ENCODE results near the gene SNRNP27.
"Not testable (repeated sequence)": the region's sequence is repeated elsewhere in the genome, so short reads cannot be mapped to it uniquely, and the experiment has no call there.

The SNRNP27 gene, protein sequence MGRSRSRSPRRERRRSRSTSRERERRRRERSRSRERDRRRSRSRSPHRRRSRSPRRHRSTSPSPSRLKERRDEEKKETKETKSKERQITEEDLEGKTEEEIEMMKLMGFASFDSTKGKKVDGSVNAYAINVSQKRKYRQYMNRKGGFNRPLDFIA

DNA sequence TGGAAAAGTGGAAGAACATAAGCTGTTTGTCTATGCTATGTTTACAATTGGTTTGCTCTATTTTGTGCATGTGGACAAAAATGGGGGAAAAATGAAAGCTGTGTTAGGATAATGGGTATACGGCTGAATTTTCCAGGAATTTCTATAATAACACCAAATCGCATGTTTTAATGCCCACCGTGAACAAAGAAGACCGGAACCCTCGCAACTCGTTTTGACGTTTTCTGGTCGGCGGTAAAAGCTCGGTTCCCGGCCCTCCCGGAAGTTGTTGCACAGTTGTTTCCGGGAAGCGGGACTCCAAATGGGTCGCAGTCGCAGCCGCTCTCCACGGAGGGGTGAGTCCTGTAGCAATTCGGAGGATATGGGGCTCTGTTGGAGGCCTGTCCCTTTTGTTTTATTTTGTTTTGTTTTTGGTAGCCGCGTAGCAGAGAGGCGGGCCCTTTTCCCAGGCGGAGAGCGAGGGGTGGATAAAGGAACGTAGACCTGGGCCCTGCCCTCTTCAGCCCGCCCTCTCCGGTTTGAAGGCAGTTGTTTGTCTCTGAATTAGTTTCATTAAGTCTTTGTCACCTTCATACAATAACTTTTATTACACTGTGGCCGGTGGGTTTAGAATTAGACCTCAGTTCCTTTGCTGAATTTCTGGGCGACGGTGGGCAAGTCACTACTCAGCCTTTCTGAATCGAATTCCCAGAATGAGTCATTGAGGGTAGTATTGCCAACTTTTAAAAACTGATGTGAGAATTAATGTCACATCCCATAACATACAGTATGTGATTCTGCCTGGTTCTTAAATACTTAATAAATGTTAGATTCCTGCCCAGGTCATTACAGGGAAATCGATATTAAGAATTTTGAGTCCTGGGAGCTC, at the start of gene SNRNP27:
TSS of gene SNRNP27 (plus strand) at position 273 of the 868 bp plus-strand sequence. CDS start at position 302, 29 bp downstream.
- DNase-seq, result peak; percentile 84

DNA sequence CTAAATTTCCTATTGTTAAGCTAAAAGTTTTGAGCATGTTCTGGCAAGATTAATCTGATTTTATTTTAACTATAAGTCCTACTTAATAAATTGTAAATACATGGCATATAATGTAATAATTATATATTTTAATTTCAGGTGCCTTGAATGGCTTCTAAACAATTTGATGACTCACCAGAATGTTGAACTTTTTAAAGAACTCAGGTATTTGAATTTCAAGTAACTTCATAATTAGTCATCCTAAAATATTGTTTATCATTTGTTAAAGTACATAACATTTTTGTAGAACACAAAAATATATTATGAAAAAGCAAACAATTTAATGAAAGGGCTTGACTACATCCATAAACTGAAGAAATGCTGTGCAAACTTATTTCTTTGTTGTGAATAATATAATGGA, 49.8 kb upstream of the SNRNP27 start:
- DNase-seq, result no peak

DNA sequence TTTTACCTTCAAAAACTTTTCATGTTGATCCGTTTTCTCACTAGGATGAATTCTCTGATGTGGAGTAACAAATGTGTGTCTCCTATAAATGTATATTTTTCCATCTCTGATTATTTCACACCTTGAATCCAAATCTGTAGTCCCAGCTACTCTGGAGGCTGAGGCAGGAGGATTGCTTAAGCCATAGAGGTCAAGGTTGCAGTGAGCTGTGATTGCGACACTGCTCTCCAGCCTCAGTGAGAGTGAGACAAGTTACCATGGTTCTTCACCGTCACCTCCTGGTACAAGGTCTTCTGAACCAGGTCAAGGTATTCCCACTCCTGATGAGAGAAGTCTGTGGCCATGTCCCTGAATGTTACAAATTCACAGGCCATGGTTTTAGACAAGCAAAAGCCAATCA, 49.2 kb upstream of the SNRNP27 start:
- DNase-seq, result no peak

DNA sequence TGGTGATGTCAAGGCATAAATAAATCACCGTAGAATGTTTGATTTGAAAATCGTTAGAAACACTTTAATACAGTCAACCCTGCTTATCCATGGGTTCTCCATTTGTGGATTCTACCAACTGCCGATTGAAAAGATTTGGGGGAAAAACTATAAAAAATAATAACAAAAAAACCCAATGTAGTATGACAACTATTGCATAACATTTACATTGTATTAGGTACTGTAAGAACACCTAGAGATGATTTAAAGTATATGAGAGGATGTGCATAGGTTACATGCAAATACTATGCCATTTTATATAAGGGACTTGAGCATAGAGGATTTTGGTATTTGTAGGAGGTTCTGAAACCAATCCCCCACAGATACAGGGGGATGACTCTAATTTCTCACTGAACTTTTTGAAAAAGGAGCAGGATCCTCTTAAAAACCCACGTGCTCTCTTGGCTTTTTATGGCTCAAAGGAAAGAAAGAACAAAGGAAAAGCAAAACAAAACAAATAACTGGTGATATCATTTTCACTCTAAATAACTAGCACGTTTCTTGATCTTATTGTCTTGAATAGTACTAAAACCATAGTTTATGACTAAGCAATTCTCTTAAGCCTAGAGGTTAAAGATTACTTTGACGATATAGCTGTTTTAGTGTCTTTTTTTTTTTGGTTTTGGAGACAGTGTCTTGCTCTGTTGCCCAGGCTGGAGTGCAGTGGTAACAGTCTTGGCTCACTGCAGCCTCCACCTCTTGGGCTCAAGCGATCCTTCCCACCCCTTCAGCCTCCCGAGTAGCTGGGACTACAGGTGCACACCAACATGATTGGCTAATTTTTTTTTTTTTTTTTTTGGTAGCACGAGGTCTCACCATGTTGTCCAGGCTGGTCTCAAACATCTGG, 47.3 kb upstream of the SNRNP27 start:
- DNase-seq, result no peak

DNA sequence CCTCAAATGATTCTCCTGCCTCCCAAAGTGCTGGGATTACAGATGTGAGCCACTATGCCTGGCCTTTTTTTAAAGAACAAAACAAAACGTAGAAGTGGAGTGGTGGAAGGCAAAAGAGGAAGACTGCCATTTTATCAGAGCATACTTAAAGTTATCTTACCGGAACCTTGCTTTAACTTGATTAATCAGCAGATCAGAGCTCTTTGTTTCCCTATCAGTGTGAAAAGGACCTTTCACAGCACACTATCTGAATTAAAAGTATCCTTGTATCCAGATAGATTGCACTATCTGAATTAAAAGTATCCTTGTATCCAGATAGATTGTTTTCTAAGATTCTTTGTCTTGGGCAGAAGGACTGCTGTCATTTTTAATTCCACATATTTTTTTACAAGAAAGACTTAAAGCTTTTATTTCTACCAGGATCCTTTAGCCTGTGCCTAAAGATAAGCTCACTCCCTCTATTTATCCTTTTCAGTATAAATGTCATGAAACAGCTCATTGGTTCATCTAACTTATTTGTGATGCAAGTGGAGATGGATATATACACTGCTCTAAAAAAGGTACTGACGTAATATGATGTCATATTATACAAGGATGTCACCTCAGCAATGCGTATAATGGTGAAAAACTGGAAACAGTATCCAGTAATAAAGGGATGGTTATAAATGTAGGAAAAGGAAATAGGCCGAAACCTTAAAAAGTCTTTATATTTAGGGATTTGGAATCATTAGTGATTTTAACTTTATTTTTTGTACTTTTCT, 46.5 kb upstream of the SNRNP27 start:
- no peak for DNase-seq

DNA sequence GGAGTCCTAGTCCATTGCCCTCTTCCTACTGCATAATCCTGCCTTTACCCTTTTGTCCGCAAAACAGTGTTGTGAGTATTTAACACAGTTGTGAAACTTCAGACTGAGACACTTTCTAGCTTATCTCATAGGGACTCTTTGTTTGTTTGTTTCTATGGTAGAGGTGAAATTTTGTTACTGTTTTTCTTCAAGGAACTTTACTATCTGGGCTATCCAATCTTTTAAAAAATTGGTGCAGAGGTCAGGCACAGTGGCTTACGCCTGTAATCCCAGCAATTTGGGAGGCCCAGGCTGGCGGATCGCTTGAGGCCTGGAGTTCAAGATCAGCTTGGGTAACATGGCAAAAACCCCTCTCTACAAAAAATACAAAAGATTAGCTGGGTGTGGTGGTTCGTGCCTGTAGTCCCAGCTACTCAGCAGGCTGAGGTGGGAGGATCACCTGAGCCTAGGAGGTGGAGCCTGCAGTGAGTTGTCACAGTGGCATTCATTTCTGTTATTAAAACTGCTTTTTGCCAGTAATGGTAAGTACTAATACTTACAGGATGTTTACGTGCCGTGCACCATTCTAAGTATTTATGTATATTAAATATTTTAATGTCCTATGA, 45.5 kb upstream of the SNRNP27 start:
- no peak for DNase-seq

DNA sequence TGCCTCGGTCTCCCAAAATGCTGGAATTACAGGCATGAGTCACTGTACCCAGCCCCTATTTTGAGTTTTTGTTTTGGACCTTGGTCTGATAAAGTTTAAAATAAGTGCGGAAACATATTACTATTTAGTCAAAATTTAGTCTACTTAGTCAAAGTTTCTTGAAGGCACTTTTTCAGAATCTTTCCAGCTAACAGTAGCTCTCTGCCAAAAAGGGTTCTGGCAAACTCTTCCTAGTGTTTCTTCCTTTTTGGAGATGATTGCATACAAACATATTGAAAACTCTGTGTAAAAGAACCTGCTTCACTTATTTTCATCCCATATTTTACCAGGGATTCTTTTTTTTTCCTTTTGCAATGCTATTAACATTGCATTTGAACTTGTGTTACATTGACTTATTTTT, 35.5 kb upstream of the SNRNP27 start:
- DNase-seq, result no peak

DNA sequence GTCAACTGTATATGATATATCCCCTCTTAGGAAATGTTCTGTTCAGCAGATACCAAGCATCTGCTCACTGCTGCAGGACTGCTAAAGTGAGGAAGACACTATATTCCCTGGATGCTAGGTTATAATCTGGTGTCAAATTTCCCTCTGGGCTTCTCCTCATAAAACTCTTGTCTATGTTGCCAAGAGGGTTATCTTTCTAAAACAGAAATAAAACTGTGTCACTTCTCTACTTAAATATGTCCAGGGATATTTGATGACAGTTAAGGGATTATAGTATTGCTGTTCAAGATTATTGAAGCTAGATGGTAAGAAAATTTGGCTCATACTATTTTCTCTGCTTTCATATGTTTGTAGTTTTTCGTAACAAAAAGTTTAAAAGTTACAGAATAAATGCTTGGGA, 30.5 kb upstream of the SNRNP27 start:
- no peak for DNase-seq

DNA sequence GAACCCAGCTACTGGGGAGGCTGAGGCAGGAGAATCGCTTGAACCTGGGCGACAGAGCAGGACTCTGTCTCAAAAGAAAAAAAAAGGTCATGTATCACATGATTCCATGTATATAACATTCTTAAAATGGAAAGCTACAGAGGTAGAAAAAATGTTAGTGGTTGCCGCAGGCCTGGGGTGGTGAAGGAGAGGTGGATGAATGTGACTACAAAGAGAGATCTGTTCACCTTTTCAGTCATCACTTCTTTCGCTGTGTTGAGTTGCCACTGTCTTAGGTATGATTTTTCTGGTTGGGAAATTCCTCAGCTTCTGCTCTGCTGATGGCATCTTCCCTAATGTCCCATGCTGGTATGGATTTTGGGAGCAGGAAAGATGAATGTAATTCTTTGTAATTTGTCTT, 5.3 kb upstream of the SNRNP27 start:
- no peak for DNase-seq

DNA sequence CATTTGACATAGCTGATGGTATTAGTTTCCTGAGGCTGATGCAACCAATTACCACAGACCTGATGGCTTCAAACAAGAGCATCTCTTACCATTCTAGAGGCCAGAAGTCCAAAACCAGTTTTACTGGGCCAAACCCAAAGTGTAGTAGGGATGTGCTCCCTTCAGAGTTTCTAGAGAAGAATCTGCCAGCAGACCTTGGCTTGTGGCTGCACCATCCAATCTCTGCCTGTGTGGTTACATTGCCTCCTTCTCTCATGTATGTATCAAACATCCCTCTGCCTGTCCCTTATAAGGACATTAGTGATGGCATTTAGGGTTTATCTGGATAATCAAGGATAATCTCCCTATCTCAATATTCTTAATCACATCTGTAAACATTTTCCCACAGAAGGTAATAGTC, 4.5 kb upstream of the SNRNP27 start:
- DNase-seq, result no peak

DNA sequence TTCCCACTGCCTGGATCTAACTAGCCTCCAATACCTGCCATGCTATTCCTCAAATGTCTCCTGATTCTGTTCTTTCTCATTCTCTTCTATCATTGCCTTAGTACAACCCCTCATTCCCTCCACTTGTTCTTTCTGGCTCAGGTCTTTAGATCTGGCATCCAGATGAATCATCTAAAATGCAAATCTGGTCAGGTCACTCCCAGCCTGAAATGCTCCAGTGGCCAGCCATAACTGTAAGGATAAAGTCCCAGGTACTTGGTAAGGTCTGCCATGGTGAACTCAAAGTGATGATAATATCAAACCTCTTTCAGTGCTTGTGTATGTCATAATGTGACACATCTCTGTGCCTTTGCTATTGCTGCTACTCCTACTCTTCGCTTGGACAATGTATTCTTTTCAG, 2.9 kb upstream of the SNRNP27 start:
- no peak for DNase-seq

DNA sequence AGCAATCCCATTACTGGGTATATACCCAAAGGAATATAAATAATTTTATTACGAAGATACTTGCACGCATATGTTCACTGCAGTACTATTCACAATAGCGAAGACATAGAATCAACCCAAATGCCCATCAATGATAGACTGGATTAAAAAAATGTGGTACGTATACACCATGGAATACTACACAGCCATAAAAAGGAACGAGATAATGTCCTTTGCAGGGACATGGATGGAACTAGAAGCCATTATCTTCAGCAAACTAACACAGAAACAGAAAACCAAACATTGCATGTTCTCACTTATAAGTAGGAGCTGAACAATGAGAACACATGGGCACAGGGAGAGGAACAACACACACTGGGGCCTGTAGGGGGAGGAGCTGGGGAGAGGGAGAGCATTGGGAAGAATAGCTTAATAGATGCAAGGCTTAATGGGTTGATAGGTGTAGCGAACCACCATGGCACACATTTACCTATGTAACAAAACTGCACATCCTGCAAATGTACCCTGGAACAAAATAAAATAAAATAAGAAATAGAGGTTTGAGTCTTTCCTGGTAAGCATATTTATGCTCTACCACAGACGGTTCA, 825 bp upstream of the SNRNP27 start:
- DNase-seq, result not testable (repeated sequence)

DNA sequence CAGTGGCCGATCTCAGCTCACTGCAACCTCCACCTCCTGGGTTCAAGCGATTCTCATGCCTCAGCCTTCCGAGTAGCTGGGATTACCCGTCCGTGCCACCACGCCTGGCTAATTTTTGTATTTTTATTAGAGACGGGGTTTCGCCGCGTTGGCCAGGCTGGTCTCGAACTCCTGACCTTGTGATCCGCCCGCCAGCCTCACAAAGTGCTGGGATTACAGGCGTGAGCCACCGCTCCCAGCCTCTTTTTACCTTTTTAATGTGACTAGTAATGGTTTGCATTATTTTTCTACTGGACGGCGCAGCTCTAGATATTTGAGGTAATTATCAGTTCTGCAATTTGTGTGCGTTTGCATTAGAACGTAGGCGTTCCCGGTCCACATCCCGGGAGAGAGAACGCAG, 981 bp downstream of the SNRNP27 start:
- DNase-seq, result not testable (repeated sequence)

DNA sequence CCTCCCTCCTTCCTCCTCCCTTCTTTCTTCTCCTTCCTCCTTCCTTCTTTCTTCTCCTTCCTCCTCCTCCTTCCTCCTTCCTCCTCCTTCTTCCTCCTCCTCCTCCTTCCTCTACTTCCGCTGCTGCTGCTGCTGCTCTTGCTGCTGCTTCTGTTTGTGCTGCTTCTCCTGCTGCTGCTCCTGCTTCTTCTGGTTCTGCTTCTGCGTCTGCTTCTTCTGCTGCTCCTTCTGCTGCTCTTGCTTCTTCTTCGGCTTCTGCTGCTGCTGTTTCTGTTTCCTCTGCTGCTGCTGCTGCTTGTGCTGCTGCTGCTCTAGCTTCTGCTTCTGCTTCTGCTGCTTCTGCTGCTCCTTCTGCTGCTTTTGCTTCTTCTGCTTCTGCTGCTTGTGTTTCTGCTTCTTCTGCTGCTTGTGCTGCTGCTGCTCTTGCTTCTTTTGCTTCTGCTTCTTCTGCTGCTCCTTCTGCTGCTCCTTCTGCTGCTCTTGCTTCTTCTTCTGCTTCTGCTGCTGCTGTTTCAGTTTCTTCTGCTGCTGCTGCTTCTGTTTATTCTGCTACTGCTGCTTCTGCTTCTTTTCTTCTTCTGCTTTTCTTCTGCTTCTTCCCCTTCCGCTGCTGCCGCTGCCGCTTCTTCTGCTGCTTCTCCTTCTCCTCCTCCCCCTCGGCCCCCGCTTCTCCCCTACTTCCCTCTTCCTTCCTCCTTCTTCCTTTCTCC, 8.6 kb downstream of the SNRNP27 start:
- no peak for DNase-seq

DNA sequence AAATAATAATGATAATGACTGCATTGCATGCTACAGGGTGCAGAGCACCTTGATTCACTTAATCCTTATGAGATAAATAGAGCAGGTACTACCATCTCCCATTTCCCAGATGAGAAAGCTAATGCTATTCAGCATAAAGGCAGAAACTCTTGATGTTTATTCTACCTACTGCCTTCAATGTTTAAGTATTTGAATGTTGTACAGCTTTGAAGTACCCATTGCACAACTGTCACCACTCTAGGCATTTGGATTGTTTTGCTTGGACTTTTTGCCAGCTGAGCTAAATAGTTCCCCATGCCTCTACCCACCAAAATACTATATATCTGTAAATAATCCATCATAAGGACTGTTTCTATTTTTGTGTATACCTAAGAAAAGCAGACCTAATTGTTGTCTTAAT, 13.5 kb downstream of the SNRNP27 start:
- no peak for DNase-seq

DNA sequence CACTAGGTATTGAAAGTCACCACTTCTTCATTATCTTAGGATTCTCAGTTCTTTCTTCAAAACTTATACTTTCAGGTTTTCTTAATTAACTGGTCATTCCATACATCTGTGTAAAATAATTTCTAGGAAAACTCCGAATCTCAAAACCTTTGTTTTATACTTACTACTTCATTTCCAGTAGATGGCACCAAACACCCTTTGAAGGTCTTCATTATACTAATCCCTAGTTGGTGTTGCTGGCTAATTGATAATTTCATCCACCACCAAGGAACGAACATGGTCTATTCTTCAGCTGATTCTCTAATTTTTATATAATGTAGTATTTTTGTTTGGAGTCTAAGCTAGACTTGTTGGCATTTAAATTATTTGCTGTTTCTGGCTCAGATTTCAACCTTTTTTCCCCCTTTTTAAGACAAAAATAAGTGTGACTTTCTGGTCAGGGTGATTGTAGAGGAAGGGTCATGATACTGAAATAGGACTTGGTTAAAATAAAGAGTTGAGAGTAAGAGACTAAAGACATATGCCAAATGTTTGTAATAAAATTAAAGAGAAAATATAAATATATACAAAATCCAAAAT, 18.3 kb downstream of the SNRNP27 start:
- DNase-seq, result no peak

DNA sequence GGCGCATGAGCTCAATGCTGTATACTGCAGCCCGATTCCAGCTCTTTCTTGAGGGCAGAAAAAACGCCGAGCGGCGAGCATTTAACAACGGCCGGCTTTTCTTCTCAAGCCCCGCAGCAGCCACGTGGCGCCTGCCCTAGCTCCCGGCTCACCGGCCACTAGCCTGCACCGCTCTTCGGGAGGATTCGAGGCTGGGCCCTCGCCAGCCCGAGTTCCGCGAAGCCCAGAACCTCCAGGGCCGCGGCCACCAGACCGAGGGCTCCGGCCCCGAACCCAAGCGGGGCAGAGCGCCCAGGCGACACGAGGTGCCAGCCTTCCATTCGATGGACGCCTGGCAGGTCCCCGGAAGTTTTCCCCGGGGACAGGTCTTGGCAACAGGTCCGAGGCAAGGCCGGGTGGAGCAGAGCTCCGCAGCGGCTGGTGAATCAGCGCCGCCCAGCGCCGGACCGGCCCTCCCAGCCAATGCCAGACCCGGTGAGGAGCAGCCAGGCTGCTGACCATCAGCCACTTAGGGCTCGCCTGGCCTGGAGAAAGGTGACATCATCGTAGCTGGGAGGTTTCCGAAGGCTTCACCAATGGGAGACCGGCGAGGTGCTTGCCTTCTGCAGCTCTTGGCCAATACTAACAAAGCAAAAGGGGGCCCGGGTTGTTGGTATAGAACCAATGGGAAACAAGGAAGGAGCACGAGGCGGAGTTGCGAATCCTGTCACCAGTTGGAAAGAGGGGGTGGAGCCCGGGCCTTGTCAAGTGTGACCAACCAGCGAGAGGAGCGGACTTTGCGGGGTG, 20.6 kb downstream of the SNRNP27 start:
- DNase-seq, result peak; percentile 48

DNA sequence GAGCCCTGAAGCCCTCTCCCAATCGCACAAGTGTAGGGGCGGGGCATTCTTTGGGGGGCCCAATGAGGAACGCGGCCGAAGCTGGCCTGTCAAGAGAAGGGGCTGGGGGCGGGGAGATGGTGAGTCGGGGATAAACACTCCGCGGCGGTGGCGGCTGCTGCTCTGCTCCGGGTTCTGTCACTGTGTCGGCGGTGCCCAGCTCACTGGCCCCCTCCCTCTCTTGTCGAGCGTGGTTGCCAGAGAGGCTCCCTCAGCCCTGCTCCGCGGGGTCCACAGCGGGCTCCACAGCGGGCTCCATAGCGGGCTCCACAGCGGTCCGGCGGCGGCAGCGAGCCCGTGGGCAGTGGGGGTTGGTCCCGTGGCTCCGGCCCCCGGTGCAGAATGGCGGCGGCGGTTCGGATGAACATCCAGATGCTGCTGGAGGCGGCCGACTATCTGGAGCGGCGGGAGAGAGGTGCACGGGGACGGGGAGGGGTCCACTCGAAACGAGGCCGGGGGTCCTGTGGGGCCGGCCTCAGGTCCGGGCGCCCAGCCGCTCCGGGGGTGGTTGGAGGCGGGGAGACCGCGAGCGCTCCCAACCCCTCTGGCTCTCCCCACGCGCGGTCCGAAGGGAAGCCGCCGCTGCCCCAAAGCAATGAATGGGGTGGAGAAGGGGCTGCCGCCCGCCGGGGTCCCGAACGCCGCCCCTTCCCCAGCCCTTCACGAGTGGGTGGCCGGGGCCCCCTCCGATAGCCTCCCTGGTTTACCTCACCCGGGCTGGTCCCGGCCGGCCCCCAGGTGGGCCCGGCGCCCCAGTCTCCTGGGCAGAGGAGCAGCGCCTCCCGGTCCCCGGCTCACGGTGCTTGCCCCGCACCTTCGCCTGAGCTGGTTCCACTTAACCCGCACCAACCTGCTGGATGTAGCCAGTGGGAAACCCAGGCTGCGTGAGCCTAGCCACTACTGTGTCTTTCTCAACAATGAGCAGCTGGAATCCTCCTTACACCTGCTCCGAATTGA, 21.5 kb downstream of the SNRNP27 start, which contains the start of gene MXD1:
TSS of gene MXD1 (plus strand) at position 160 of the 996 bp plus-strand sequence. CDS start at position 382, 222 bp downstream.
- DNase-seq, result peak; percentile 100

DNA sequence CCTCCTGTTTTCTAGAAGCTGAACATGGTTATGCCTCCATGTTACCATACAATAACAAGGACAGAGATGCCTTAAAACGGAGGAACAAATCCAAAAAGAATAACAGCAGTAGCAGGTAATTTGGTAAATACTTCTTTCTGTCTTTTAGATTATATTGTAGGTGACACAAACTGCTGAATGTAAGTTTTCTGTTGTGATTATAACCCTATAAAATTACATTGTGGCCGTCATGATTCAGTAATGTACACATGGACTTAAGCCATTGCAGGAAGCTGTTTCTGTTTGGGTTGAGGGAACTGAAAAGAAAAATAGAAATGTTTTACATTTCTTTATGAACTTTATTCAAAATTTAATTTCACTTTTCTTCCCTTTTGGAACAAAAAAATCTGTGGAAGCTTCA, 22.4 kb downstream of the SNRNP27 start:
- DNase-seq, result no peak

Data from activated naive CD4-positive, alpha-beta T cell treated with Interleukin-2 at 50 U/mL for 16 hours (primary cell).